A549 (cell line): Measurements from ENCODE around the gene TMEM220. TPM values are rescaled to one million over a fixed set of nuclear protein-coding genes. Genes with fewer than 3 reads are reported as not detected.
A peak's percentile ranks its signal among the peaks of the same experiment; 100 is the strongest.

Experiments
- ATAC-seq, 2 experiments: fragments of 200-7000 bp in 1 of 2; fragments of >200 bp in 1 of 2; cut with Nextera tagmentation in 1 of 2; cut with Tn5 transposase in 1 of 2; 3 replicates each; pipeline versions ENCODE4 v1.8.0 to v1.9.1; 2018 to 2020; ENCODE audit warnings: mild to moderate bottlenecking in 1 of 2, moderate library complexity in 1 of 2
- CTCF ChIA-PET: fragments of 300-600 bp; sonication (Branson Sonifier 250); formaldehyde crosslinking; extraction: SDS; loops from one replicate; lab custom pipeline; 2021; ENCODE audit warnings: antibody characterized with exemption, inconsistent platforms; lab: Yijun Ruan, JAX
- POLR2A ChIA-PET: fragments of 350-600 bp; formaldehyde crosslinking; extraction: SDS; loops from one replicate; lab custom pipeline; 2021; ENCODE audit warnings: antibody characterized with exemption, inconsistent platforms; lab: Yijun Ruan, JAX
- DNase-seq, 2 experiments: peaks; one replicate each; pipeline versions ENCODE4 v3.0.0 to v3.0.0-alpha.2; 2011 to 2016; ENCODE audit warnings: low read depth in 1 of 2, low spot score in 1 of 2
- FAIRE-seq: peaks from 2 replicates; lab custom pipeline; 2011; peaks lifted over from hg19 to GRCh38; lab: Jason Lieb, UNC
- H3K27ac ChIP-seq, 2 experiments: fragments of >200 bp; sonication (Bioruptor Twin); formaldehyde crosslinking; 3 replicates each; pipeline ENCODE4 v1.5.1; 2016 to 2017
- H3K4me1 ChIP-seq: fragments of >200 bp; sonication (Bioruptor Twin); formaldehyde crosslinking; 3 replicates; pipeline ENCODE4 v1.6.1; 2016
- H3K4me2 ChIP-seq: fragments of >200 bp; sonication (Bioruptor Twin); formaldehyde crosslinking; 3 replicates; pipeline ENCODE4 v1.6.1; 2016
- H3K4me3 ChIP-seq: fragments of >200 bp; sonication (Bioruptor Twin); formaldehyde crosslinking; 3 replicates; pipeline ENCODE4 v1.5.1; 2016
- H3K9me3 ChIP-seq: fragments of >200 bp; sonication (Bioruptor Twin); formaldehyde crosslinking; 3 replicates; pipeline ENCODE4 v1.6.1; 2016
- ESRRA ChIP-seq: fragments of 150-350 bp; IDR thresholded peaks from 2 replicates; pipeline ENCODE4 v1.6.1; 2014; ENCODE audit warnings: mild to moderate bottlenecking, low read length, borderline replicate concordance
- FOSB ChIP-seq: fragments of 250-450 bp; sonication (Bioruptor Pico); IDR thresholded peaks from 2 replicates; pipeline ENCODE4 v1.5.0; 2020; ENCODE audit warnings: mild to moderate bottlenecking, moderate library complexity
- FOXS1 ChIP-seq: fragments of 250-450 bp; sonication (Bioruptor Pico); IDR thresholded peaks from 2 replicates; pipeline ENCODE4 v1.5.0; 2020; ENCODE audit warnings: mild to moderate bottlenecking, moderate library complexity
- JUNB ChIP-seq: fragments of >200 bp; sonication (Bioruptor Twin); formaldehyde crosslinking; IDR thresholded peaks from 2 replicates; pipeline ENCODE4 v1.6.1; 2016
- MAFK ChIP-seq: fragments of 450-650 bp; IDR thresholded peaks from 2 replicates; pipeline ENCODE4 v1.6.1; 2014; ENCODE audit not compliant: partially characterized antibody
- MYC ChIP-seq: IDR thresholded peaks from 2 replicates; pipeline ENCODE4 v1.6.1; 2012; ENCODE audit warnings: mild to moderate bottlenecking, inconsistent platforms, low read length, improper control_type of control experiment, borderline replicate concordance
- NR3C1 ChIP-seq: fragments of >200 bp; sonication (Bioruptor Twin); formaldehyde crosslinking; IDR thresholded peaks from 3 replicates; pipeline ENCODE4 v1.6.1; 2017
- PHF8 ChIP-seq: fragments of 200-600 bp; sonication (generic); IDR thresholded peaks from 2 replicates; pipeline ENCODE4 v1.6.1; 2016; ENCODE audit warnings: low read depth, mild to moderate bottlenecking, antibody characterized with exemption, moderate library complexity, borderline replicate concordance
- RAD21 ChIP-seq, 2 experiments: fragments of >200 bp in 1 of 2; sonication (Bioruptor Twin) in 1 of 2; formaldehyde crosslinking in 1 of 2; IDR thresholded peaks in 1 of 2; conservative IDR thresholded peaks in 1 of 2; 2 replicates in 1 of 2; 3 replicates in 1 of 2; pipeline ENCODE4 v1.6.1; 2012 to 2018; ENCODE audit warnings: inconsistent platforms in 1 of 2
- RARB ChIP-seq: fragments of 250-450 bp; sonication (Bioruptor Pico); IDR thresholded peaks from 2 replicates; pipeline ENCODE4 v1.8.0; 2021; ENCODE audit warnings: mild to moderate bottlenecking, moderate library complexity
- RNF2 ChIP-seq: fragments of 200-600 bp; sonication (generic); IDR thresholded peaks from 2 replicates; pipeline ENCODE4 v1.6.1; 2016; ENCODE audit warnings: low read depth, mild to moderate bottlenecking, antibody characterized with exemption, moderate library complexity, borderline replicate concordance
- SMC3 ChIP-seq: fragments of >200 bp; sonication (Bioruptor Twin); formaldehyde crosslinking; IDR thresholded peaks from 3 replicates; pipeline ENCODE4 v1.6.1; 2018; ENCODE audit warnings: inconsistent platforms
- TP53 ChIP-seq: fragments of 250-450 bp; sonication (Bioruptor Pico); IDR thresholded peaks from 2 replicates; pipeline ENCODE4 v1.5.0; 2021; ENCODE audit warnings: mild to moderate bottlenecking, moderate library complexity
- ZFP36 ChIP-seq: fragments of 450-650 bp; IDR thresholded peaks from 2 replicates; pipeline ENCODE4 v1.6.1; 2014; ENCODE audit warnings: borderline replicate concordance; ENCODE audit not compliant: partially characterized antibody
- ZNF302 ChIP-seq: fragments of 250-450 bp; sonication (Bioruptor Pico); IDR thresholded peaks from 2 replicates; pipeline ENCODE4 v1.9.0; 2021; ENCODE audit warnings: inconsistent platforms, mild to moderate bottlenecking, moderate library complexity
- ZSCAN20 ChIP-seq: fragments of 250-450 bp; sonication (Bioruptor Pico); IDR thresholded peaks from 2 replicates; pipeline ENCODE4 v1.8.0; 2022; ENCODE audit warnings: mild to moderate bottlenecking, moderate library complexity
- WGBS: methylation state at CpG from one replicate; pipeline ENCODE4 v1.1.6; 2017; ENCODE audit errors: missing lambda C conversion rate; 5-methylcytosine and 5-hydroxymethylcytosine counted together
- polyA plus RNA-seq, 4 experiments: library from polyadenylated mRNA; depleted of rRNA in 3 of 4; stranded (reverse); fragments of >200 nt; fragmentation: RNase III in 1 of 4; extraction: RNeasy Plus Mini Kit Qiagen cat#74134 plus additional on column Dnase treatment in 1 of 4; gene quantifications; 2 replicates in 3 of 4; 3 replicates in 1 of 4; pipeline ENCODE4 v1.2.3, GENCODE V29; 2011 to 2017
- TF ChIP-seq, protein P1 (sequence below): IDR thresholded peaks from 2 replicates; pipeline ENCODE4 v1.6.1; 2012
- TF ChIP-seq, protein P2 (sequence below): fragments of >200 bp; sonication (Bioruptor Twin); formaldehyde crosslinking; IDR thresholded peaks from 2 replicates; pipeline ENCODE4 v1.6.1; 2016
- TF ChIP-seq, protein P3 (sequence below): IDR thresholded peaks from 2 replicates; pipeline ENCODE4 v1.6.1; 2012; ENCODE audit warnings: low read depth, borderline replicate concordance

Gene TMEM220
- polyA plus RNA-seq, 2 of the 4 experiments (the other 2 are of a cell fraction): 3.8 to 6.3 TPM

DNA sequence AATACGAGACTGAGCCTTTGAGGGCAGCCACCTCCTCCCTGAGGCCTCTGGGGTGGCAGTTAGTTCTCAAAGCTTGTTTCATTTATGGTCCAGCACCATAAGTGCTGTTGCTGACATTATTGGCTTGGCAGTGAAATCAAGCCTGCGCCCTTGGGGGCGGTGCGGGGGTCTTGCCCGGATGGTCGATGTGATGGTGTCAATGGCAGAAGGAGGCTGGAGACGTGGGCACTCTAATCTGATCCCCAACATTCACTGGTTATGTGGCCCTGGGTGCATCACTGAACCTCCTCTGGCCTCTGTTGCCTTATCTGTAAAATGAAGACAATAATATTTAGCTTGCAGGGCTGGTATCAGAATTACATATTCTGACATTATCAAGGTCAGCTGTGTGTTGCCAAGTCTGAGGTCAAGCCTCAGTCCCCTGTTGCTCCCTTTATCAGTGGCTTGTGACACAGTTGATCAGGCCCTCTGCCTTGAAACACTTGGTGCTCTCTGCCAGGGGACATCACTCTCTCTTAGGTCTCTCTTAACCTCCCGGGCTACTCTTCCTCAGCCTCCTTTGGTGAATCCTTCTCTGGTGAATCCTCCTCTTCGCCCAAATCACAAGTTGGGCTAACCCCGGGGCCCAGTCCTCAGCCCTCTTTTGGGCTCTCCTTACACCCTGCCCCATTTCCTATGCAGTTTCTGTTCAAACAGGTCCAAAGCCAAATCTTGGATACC lies 11.8 kb upstream of the TMEM220 start:
- ChIA-PET POLR2A (no interaction called here), CTCF (interaction anchor here (0.5 to 3.0 kb wide), 9 partner anchors 8 to 1194 kb away, joined by 3 to 13 read pairs (median 4); no protein-coding TSS in a partner anchor)
- Histone ChIP-seq H3K4me1 (peaks cover 21% of the 10 kb centered on the region), H3K4me3 (no peak overlapping the region), H3K27ac (no peak overlapping the region), H3K4me2 (no peak overlapping the region), H3K9me3 (no peaks in the 10 kb centered on the region)
- 64% methylated on average over 10 of the region's 10 CpGs for WGBS
- ATAC-seq: no peak
- no peak for DNase-seq
- FAIRE-seq: no peak
- no peak for TF ChIP-seq FOXS1 (CRISPR knock-in tag)
- TF ChIP-seq NR3C1: no peak
- TF ChIP-seq ZNF302 (CRISPR knock-in tag): no peak
- no peak for TF ChIP-seq TP53 (CRISPR knock-in tag)

DNA sequence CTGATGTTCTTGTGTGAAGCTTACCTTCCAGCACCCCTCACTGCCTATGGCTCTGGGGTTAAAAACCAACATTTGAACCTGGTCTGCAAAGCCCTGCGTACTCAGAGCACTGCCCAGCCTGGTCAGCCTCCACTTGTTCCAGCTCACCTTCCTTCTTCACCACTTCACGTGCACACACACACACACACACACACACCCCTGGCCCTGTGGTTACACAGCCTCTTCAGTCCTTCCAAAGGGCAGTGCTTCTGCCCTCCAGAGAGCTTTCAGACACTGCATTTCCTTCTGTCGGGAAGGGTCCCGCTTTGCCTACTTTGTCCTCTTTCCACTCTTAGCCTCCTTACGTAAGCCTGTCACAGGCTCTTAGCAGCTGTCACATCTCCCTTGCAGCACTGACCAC lies 9.6 kb upstream of the TMEM220 start:
- CTCF ChIA-PET: interaction anchor here (1.0 to 4.9 kb wide), 3 partner anchors 11 to 103 kb away, joined by 3 to 127 read pairs (median 5); no protein-coding TSS in a partner anchor
- FAIRE-seq (no peak), DNase-seq (no peak)

DNA sequence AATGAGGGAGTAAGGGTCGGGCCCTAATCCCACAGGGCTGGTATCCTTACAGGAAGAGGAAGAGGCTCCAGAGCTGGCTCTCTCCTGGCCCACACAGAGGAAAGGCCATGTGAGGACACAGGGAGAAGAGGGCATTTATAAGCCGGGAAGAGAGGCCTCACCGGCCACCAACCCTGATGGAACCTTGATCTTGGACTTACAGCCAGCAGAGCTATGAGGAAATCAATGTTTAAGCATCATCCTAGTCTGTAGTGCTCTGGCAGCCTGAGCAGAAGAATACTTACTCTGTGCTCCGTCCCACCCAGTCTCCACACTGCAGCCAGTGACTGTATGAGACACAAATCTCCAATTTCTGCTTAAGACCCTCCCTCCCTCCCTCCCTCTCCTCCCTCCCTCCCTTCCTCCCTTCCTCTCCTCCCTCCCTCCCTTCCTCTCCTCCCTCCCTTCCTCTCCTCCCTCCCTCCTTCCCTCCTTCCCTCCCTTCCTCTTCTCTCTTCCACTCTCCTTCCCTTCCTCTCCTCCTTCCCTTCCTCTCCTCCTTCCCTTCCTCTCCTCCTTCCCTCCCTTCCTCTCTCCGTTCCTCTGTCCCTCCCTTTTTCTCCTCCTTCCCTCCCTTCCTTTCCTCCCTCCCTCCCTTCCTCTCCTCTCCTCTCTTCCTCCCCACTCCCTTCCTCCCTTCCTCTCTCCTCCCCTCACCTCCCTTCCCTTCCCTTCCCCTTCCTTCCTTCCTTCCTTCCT lies 8.9 kb upstream of the TMEM220 start:
- DNase-seq: no peak
- Histone ChIP-seq H3K4me1 (peaks cover 21% of the 10 kb centered on the region), H3K9me3 (no peaks in the 10 kb centered on the region)
- WGBS: 28% methylated on average over 4 of the region's 5 CpGs
- no peak for TF ChIP-seq ESRRA
- TF ChIP-seq ZSCAN20 (CRISPR knock-in tag): no peak
- TF ChIP-seq, all 56 proteins: peak for 0
- ChIA-PET POLR2A (no interaction called here), CTCF (interaction anchor here (1.6 to 4.9 kb wide), 2 partner anchors 15 to 104 kb away, joined by 5 to 127 read pairs; no protein-coding TSS in a partner anchor)
- FAIRE-seq: no peak
- Histone ChIP-seq H3K4me2 (no peak overlapping the region), H3K4me3 (no peak overlapping the region), H3K27ac (peak overlapping the region in 1 of 2 experiments; percentile 56; a peak in 2 of 6 replicates)
- no peak for ATAC-seq

More for the DNA sequence above, 9.6 kb upstream of the TMEM220 start:
- Histone ChIP-seq H3K4me2 (no peak overlapping the region), H3K27ac (no peak overlapping the region), H3K4me1 (peaks cover 21% of the 10 kb centered on the region), H3K4me3 (no peak overlapping the region)
- no peak for ATAC-seq
- POLR2A ChIA-PET: no interaction called here
- TF ChIP-seq FOSB (CRISPR knock-in tag) (no peak), PHF8 (no peak), RARB (no peak), FOXS1 (CRISPR knock-in tag) (no peak), SMC3 (no peak), JUNB (no peak), RAD21 (conservative IDR thresholded peaks at IDR 0.05 in 1 of 2, IDR thresholded peaks at IDR 0.05 in 1 of 2) (no peak), ZFP36 (no peak), MYC (no peak), MAFK (no peak), RNF2 (no peak)
- TF ChIP-seq, protein P1, sequence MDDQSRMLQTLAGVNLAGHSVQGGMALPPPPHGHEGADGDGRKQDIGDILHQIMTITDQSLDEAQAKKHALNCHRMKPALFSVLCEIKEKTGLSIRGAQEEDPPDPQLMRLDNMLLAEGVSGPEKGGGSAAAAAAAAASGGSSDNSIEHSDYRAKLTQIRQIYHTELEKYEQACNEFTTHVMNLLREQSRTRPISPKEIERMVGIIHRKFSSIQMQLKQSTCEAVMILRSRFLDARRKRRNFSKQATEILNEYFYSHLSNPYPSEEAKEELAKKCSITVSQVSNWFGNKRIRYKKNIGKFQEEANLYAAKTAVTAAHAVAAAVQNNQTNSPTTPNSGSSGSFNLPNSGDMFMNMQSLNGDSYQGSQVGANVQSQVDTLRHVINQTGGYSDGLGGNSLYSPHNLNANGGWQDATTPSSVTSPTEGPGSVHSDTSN: no peak
- TF ChIP-seq, protein P2, sequence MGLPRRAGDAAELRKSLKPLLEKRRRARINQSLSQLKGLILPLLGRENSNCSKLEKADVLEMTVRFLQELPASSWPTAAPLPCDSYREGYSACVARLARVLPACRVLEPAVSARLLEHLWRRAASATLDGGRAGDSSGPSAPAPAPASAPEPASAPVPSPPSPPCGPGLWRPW: no peak
- TF ChIP-seq, protein P3, sequence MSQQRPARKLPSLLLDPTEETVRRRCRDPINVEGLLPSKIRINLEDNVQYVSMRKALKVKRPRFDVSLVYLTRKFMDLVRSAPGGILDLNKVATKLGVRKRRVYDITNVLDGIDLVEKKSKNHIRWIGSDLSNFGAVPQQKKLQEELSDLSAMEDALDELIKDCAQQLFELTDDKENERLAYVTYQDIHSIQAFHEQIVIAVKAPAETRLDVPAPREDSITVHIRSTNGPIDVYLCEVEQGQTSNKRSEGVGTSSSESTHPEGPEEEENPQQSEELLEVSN: no peak
- TF ChIP-seq, all 56 proteins: peak for 0
- H3K9me3 ChIP-seq: no peaks in the 10 kb centered on the region
- 85% methylated on average over 5 of the region's 5 CpGs for WGBS
